Naive thymus-derived CD8-positive, alpha-beta T cell (primary cell): ENCODE results near the gene SERP2. TPM values are rescaled to one million over a fixed set of nuclear protein-coding genes. Genes with fewer than 3 reads are reported as not detected.

Experiments used
- ATAC-seq, 2 donors: fragments of 150-1000 bp; cut with Tn5 transposase in 1 of 2; sonication (Bioruptor Pico), chemical (Tn5 transposase) in 1 of 2; 1 replicate in 1 of 2; 2 replicates in 1 of 2; pipeline ENCODE4 v1.10.0; 2021; ENCODE audit warnings: mild to moderate bottlenecking in 2 of 2, moderate library complexity in 2 of 2
- POLR2A ChIA-PET: fragments of 350-600 bp; sonication (Branson Sonifier 250); formaldehyde crosslinking; loops from one replicate; lab custom pipeline; 2021; ENCODE audit warnings: antibody characterized with exemption; lab: Charles Lee
- DNase-seq, 10 donors: peaks; one replicate each; pipeline versions ENCODE4 v3.0.0 to v3.0.0-alpha.2; 2020 to 2022
- H3K27ac Mint-ChIP-seq, 10 donors: one replicate each; pipeline ENCODE4 v1.8.0; 2020 to 2022; ENCODE audit warnings: mild to moderate bottlenecking in 10 of 10, mixed read lengths in 10 of 10, moderate library complexity in 4 of 10, inconsistent platforms in 1 of 10
- H3K27me3 Mint-ChIP-seq, 5 donors: one replicate each; pipeline ENCODE4 v1.8.0; 2021 to 2022; ENCODE audit warnings: mixed read lengths in 5 of 5
- H3K36me3 Mint-ChIP-seq, 3 donors: one replicate each; pipeline ENCODE4 v1.8.0; 2020 to 2022; ENCODE audit warnings: mixed read lengths in 3 of 3, mild to moderate bottlenecking in 2 of 3, inconsistent platforms in 1 of 3
- H3K4me1 Mint-ChIP-seq, 4 donors: one replicate each; pipeline ENCODE4 v1.8.0; 2021 to 2022; ENCODE audit warnings: mixed read lengths in 4 of 4
- H3K4me3 Mint-ChIP-seq, 10 donors: one replicate each; pipeline ENCODE4 v1.8.0; 2020 to 2022; ENCODE audit warnings: mild to moderate bottlenecking in 10 of 10, mixed read lengths in 10 of 10, moderate library complexity in 6 of 10, inconsistent platforms in 1 of 10
- H3K9me3 Mint-ChIP-seq, 9 donors: one replicate each; pipeline ENCODE4 v1.8.0; 2020 to 2022; ENCODE audit warnings: mixed read lengths in 9 of 9, mild to moderate bottlenecking in 3 of 9, inconsistent platforms in 1 of 9, moderate library complexity in 1 of 9
- polyA plus RNA-seq, 3 donors: library from polyadenylated mRNA; unstranded; fragments of 300-500 nt; fragmentation: Illumina TruSeq; gene quantifications; one replicate each; pipeline ENCODE4 v1.2.3, GENCODE V29; 2021
- total RNA-seq, 8 experiments: library from RNA in 2 of 8; stranded (reverse) in 2 of 8; gene quantifications; one replicate each; pipeline ENCODE4 v1.2.3 and lab custom pipeline; 2021 to 2026

Gene SERP2
- total and polyA plus RNA-seq, 5 experiments from 2014 or later = 0.34 to 0.49 TPM; not detected in 3

GRCh38 chr13:44382635-44383145 is 9.1 kb downstream of the SERP2 start:
- POLR2A ChIA-PET = no interaction called here
- Mint-ChIP-seq H3K9me3 (no peaks in the 10 kb centered on the region), H3K27ac (no peak overlapping the region), H3K4me1 (no peaks in the 10 kb centered on the region), H3K36me3 (no peaks in the 10 kb centered on the region), H3K27me3 (peaks cover 0 to 3% (median 0%) of the 10 kb centered on the region in 5 donors), H3K4me3 (no peak overlapping the region)
- DNase-seq = no peak
- no peak for ATAC-seq

GRCh38 chr13:44383945-44384344 is 10.3 kb downstream of the SERP2 start:
- ATAC-seq (no peak), DNase-seq (no peak)
- Mint-ChIP-seq H3K27me3 (no peaks in the 10 kb centered on the region), H3K4me1 (no peaks in the 10 kb centered on the region), H3K4me3 (no peak overlapping the region), H3K9me3 (no peaks in the 10 kb centered on the region), H3K36me3 (no peaks in the 10 kb centered on the region), H3K27ac (no peak overlapping the region)
- POLR2A ChIA-PET = no interaction called here

- Mint-ChIP-seq H3K27ac (peak overlapping the region in 1 of 10 donors; percentile 7), H3K4me1 (no peaks in the 10 kb centered on the region), H3K9me3 (no peaks in the 10 kb centered on the region), H3K36me3 (no peaks in the 10 kb centered on the region), H3K27me3 (no peaks in the 10 kb centered on the region), H3K4me3 (no peak overlapping the region)
- no peak for DNase-seq
- POLR2A ChIA-PET = no interaction called here
- ATAC-seq = no peak
Measured at GRCh38 chr13:44384778-44385177, 11.2 kb downstream of the SERP2 start.

DNA sequence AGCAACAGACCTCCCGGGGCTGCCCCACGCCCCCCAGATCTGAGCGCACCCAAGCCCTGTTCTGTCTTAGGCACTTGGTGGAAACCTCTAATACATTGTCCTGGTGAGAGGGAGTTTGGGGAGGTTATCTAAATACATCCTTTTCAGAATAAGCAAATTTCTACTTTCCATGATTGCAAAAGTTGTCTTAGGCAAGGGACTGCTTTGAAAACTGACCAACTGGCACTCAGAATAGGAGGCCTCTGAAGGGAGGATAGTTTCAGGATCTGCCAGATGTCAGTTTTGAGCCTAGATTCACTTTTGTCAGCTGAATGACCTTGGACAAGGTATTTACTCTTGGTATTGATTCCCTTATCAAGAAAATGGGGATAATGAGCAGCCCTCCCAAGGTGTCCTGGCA is 11.8 kb downstream of the SERP2 start:
- Mint-ChIP-seq H3K27ac (no peak overlapping the region), H3K4me1 (no peaks in the 10 kb centered on the region), H3K4me3 (no peak overlapping the region), H3K9me3 (no peaks in the 10 kb centered on the region), H3K36me3 (no peaks in the 10 kb centered on the region), H3K27me3 (no peaks in the 10 kb centered on the region)
- POLR2A ChIA-PET = no interaction called here
- no peak for DNase-seq
- no peak for ATAC-seq

- ATAC-seq (no peak), DNase-seq (no peak)
- H3K4me3 Mint-ChIP-seq = no peak overlapping the region
- no peaks in the 10 kb centered on the region for H3K36me3 Mint-ChIP-seq
- no peaks in the 10 kb centered on the region for H3K4me1 Mint-ChIP-seq
- H3K27me3 Mint-ChIP-seq = no peaks in the 10 kb centered on the region
- POLR2A ChIA-PET = no interaction called here
- no peaks in the 10 kb centered on the region for H3K9me3 Mint-ChIP-seq
- no peak overlapping the region for H3K27ac Mint-ChIP-seq
Measured at GRCh38 chr13:44385847-44386246, 12.2 kb downstream of the SERP2 start.

DNA sequence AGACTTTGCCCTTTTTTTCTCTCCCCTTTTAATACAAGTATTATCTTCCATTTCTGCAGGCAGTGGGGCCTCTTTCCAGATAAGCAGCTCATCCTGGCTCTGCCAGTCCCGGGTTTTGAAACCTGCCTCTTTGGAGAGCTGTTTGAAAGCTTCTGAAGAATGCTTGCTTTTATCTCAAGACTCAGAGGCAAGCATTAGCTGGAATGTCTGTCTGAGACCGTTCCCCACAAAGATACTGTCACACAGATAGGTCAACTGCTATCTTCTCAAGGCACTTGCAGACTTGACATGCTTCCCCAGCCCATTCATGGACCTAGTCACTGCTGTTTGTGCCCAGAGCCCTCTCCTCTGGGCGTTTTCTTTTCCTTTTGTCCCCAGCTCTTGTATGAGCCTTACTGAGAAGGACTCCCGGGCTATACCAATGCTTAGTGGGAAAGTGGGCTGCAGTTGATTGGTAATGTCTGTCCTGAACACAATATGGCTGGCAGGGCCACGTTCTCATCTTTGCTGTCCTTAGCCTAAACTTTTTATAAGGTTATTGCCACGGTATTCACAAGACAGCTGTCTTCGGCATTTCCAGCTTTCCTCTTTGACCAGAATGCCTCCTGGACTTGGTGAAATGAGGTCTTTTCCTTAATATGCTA is 13.4 kb downstream of the SERP2 start:
- Mint-ChIP-seq H3K36me3 (no peaks in the 10 kb centered on the region), H3K4me3 (no peak overlapping the region), H3K4me1 (no peaks in the 10 kb centered on the region), H3K27me3 (peaks cover 0 to under 1% (median 0%) of the 10 kb centered on the region in 5 donors), H3K9me3 (no peaks in the 10 kb centered on the region), H3K27ac (no peak overlapping the region)
- no peak for DNase-seq
- POLR2A ChIA-PET = no interaction called here
- no peak for ATAC-seq

GRCh38 chr13:44388427-44389059 is 14.9 kb downstream of the SERP2 start:
- H3K36me3 Mint-ChIP-seq = no peaks in the 10 kb centered on the region
- H3K27ac Mint-ChIP-seq = no peak overlapping the region
- no peak overlapping the region for H3K4me3 Mint-ChIP-seq
- POLR2A ChIA-PET = no interaction called here
- DNase-seq (no peak), ATAC-seq (no peak)
- H3K4me1 Mint-ChIP-seq = peaks cover 0 to 10% (median under 1%) of the 10 kb centered on the region in 4 donors
- H3K27me3 Mint-ChIP-seq = peaks cover 0 to 5% (median 0%) of the 10 kb centered on the region in 5 donors
- no peaks in the 10 kb centered on the region for H3K9me3 Mint-ChIP-seq

DNA sequence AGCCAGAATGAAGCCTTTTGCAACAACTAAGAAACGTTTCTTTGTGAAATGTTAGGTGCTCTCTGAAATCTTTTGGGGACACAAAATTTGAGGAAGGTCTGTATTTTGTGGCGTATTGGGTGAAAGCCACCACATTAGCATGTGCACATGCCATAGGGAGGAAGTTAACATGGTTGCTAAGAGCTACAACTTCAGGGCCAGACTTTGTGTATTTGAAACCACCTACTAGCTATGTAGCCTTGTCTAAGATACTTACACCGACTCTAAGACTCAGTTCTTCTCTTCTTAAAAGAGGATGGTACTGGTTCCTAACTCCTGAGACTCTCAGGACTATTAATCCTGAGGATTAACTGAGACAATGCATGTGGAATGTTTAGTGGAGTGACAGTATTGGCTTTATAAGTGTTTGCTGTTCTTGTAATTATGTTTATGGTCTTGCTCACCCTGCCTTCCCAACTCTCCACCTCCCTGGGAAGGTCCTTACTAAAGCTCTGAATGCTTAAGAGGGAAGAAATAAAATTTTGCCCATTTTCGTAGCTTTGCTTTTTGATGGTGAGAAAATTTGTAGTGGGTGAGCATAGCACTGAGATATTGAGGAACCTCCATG is 15.5 kb downstream of the SERP2 start:
- H3K4me3 Mint-ChIP-seq = no peak overlapping the region
- DNase-seq (no peak), ATAC-seq (no peak)
- H3K9me3 Mint-ChIP-seq = no peaks in the 10 kb centered on the region
- no peak overlapping the region for H3K27ac Mint-ChIP-seq
- H3K4me1 Mint-ChIP-seq = peaks cover 0 to 10% (median 1%) of the 10 kb centered on the region in 4 donors
- H3K36me3 Mint-ChIP-seq = no peaks in the 10 kb centered on the region
- POLR2A ChIA-PET = no interaction called here
- H3K27me3 Mint-ChIP-seq = peaks cover 0 to 5% (median 0%) of the 10 kb centered on the region in 5 donors

- no peak for ATAC-seq
- H3K36me3 Mint-ChIP-seq = no peaks in the 10 kb centered on the region
- POLR2A ChIA-PET = no interaction called here
- no peak for DNase-seq
- H3K9me3 Mint-ChIP-seq = no peaks in the 10 kb centered on the region
- no peak overlapping the region for H3K4me3 Mint-ChIP-seq
- peaks cover 0 to 5% (median 0%) of the 10 kb centered on the region in 5 donors for H3K27me3 Mint-ChIP-seq
- H3K4me1 Mint-ChIP-seq = peaks cover 0 to 10% (median 1%) of the 10 kb centered on the region in 4 donors
- H3K27ac Mint-ChIP-seq = no peak overlapping the region
Measured at GRCh38 chr13:44389876-44390275, 16.3 kb downstream of the SERP2 start.

- H3K9me3 Mint-ChIP-seq = no peaks in the 10 kb centered on the region
- peaks cover 0 to 10% (median 1%) of the 10 kb centered on the region in 4 donors for H3K4me1 Mint-ChIP-seq
- POLR2A ChIA-PET = no interaction called here
- no peak overlapping the region for H3K4me3 Mint-ChIP-seq
- ATAC-seq (no peak), DNase-seq (no peak)
- H3K27ac Mint-ChIP-seq = peak overlapping the region in 2 of 10 donors; percentile 5 to 14
- peaks cover 0 to 5% (median 0%) of the 10 kb centered on the region in 5 donors for H3K27me3 Mint-ChIP-seq
- H3K36me3 Mint-ChIP-seq = no peaks in the 10 kb centered on the region
Measured at GRCh38 chr13:44393391-44393790, 19.8 kb downstream of the SERP2 start.

- no peak overlapping the region for H3K4me3 Mint-ChIP-seq
- H3K36me3 Mint-ChIP-seq = no peaks in the 10 kb centered on the region
- ATAC-seq = no peak
- peaks cover 0 to 10% (median 1%) of the 10 kb centered on the region in 4 donors for H3K4me1 Mint-ChIP-seq
- no peak overlapping the region for H3K27ac Mint-ChIP-seq
- POLR2A ChIA-PET = no interaction called here
- peaks cover 0 to 13% (median 0%) of the 10 kb centered on the region in 5 donors for H3K27me3 Mint-ChIP-seq
- no peaks in the 10 kb centered on the region for H3K9me3 Mint-ChIP-seq
- DNase-seq = no peak
Measured at GRCh38 chr13:44394658-44395057, 21.0 kb downstream of the SERP2 start.

DNA sequence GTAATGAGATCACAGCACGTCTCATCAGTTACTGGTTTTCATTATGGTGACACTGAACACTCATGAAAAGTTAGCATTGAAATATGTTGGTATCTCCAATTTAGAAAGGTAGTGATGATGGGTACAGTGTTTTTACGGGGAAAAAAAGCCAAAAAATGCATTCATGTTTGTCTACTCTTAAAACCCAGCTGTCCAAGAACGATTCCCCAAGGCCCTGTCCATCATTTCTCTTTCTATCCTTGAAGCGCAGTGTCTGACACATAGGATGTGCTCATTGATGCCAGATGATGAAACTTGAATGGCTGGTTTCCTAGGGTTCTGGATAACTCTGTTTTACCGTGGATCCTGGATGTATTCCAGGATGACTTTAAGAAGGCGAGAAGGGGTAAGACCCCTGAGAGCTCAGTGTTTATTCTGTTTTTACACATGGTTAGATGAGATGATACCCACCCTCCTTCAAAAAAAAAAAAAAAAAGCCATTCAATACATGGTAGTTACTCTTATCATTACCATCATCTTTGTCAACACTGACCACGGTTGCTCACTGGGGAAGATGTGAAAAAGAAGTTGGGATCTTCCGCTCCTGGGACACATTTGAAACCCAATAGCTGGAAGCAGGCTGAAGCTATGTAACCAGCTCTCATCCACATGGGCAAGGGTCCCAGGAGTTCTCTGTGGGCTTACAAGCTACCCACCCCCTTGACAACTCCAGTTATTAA is 22.5 kb downstream of the SERP2 start:
- POLR2A ChIA-PET = no interaction called here
- DNase-seq = no peak
- Mint-ChIP-seq H3K9me3 (no peaks in the 10 kb centered on the region), H3K36me3 (no peaks in the 10 kb centered on the region), H3K4me3 (no peak overlapping the region), H3K4me1 (peaks cover 0 to 10% (median 1%) of the 10 kb centered on the region in 4 donors), H3K27me3 (peaks cover 0 to 13% (median 0%) of the 10 kb centered on the region in 5 donors), H3K27ac (no peak overlapping the region)
- ATAC-seq = no peak
